GM12878 (cell line): ENCODE results near the gene ANO8. TPM values are rescaled to one million over a fixed set of nuclear protein-coding genes. Genes with fewer than 3 reads are reported as not detected.

Experiments
- BHLHE40 ChIP-seq, 2 experiments: fragments of 450-650 bp in 1 of 2; IDR thresholded peaks; 2 replicates each; pipeline ENCODE4 v1.6.1; 2011 to 2017; ENCODE audit warnings: low read depth in 2 of 2, borderline replicate concordance in 1 of 2, improper control_type of control experiment in 1 of 2, low read length in 1 of 2, mild to moderate bottlenecking in 1 of 2
- CREM ChIP-seq: IDR thresholded peaks from 2 replicates; pipeline ENCODE4 v1.6.1; 2014; ENCODE audit warnings: antibody characterized with exemption, low read depth
- CUX1 ChIP-seq: IDR thresholded peaks from 2 replicates; pipeline ENCODE4 v1.6.1; 2012; ENCODE audit warnings: improper control_type of control experiment, low read depth, low read length; ENCODE audit not compliant: insufficient replicate concordance
- EP300 ChIP-seq, 2 experiments: fragments of 150-350 bp in 1 of 2; IDR thresholded peaks; 2 replicates each; pipeline ENCODE4 v1.6.1; 2011 to 2012; ENCODE audit warnings: low read depth in 2 of 2, low read length in 2 of 2, borderline replicate concordance in 1 of 2, improper control_type of control experiment in 1 of 2, inconsistent platforms in 1 of 2; ENCODE audit not compliant: control insufficient read depth in 1 of 2
- GABPA ChIP-seq: IDR thresholded peaks from 2 replicates; pipeline ENCODE4 v1.6.1; 2014; ENCODE audit warnings: antibody characterized with exemption, low read depth, mild to moderate bottlenecking, inconsistent platforms
- KDM1A ChIP-seq: fragments of 200-600 bp; sonication (generic); IDR thresholded peaks from 2 replicates; pipeline ENCODE4 v1.6.1; 2016; ENCODE audit warnings: borderline replicate concordance
- MTA2 ChIP-seq: fragments of 450-650 bp; IDR thresholded peaks from 2 replicates; pipeline ENCODE4 v1.6.1; 2016; ENCODE audit warnings: low read depth, mild to moderate bottlenecking, moderate library complexity
- MXI1 ChIP-seq: fragments of 150-350 bp; IDR thresholded peaks from 2 replicates; pipeline ENCODE4 v1.6.1; 2011; ENCODE audit warnings: low read depth, mild to moderate bottlenecking, inconsistent platforms, low read length, improper control_type of control experiment
- NFIC ChIP-seq: IDR thresholded peaks from 2 replicates; pipeline ENCODE4 v1.6.1; 2012; ENCODE audit warnings: low read depth, mild to moderate bottlenecking, inconsistent platforms, low read length, moderate library complexity
- PAX5 ChIP-seq: IDR thresholded peaks from 2 replicates; pipeline ENCODE4 v1.6.1; 2011; ENCODE audit warnings: low read depth, low read length, borderline replicate concordance
- PKNOX1 ChIP-seq: fragments of 450-650 bp; IDR thresholded peaks from 2 replicates; pipeline ENCODE4 v1.6.1; 2016; ENCODE audit warnings: mild to moderate bottlenecking
- RB1 ChIP-seq: fragments of 450-650 bp; formaldehyde crosslinking; IDR thresholded peaks from 2 replicates; pipeline ENCODE4 v1.6.1; 2017; ENCODE audit warnings: mild to moderate bottlenecking, borderline replicate concordance
- SIX5 ChIP-seq: IDR thresholded peaks from 2 replicates; pipeline ENCODE4 v1.6.1; 2011; ENCODE audit warnings: mild to moderate bottlenecking, low read depth, low read length, moderate library complexity; ENCODE audit not compliant: severe bottlenecking
- TAF1 ChIP-seq: IDR thresholded peaks from 2 replicates; pipeline ENCODE4 v1.6.1; 2011; ENCODE audit warnings: mild to moderate bottlenecking, low read depth, low read length, borderline replicate concordance
- ZZZ3 ChIP-seq: IDR thresholded peaks from 2 replicates; pipeline ENCODE4 v1.6.1; 2011; ENCODE audit warnings: low read depth; ENCODE audit not compliant: control insufficient read depth, insufficient read length
- polyA plus RNA-seq, 11 experiments: library from polyadenylated mRNA; depleted of rRNA in 4 of 11; unstranded in 6 of 11; stranded (reverse) in 5 of 11; fragments of >200 nt; fragmentation: Nextera tagmentation in 4 of 11; fragmentation: Illumina TruSeq in 1 of 11; extraction: Ambion mirVana in 4 of 11; extraction: Trizol in 1 of 11; gene quantifications; 1 replicate in 1 of 11; 2 replicates in 10 of 11; pipeline versions ENCODE4 v1.2.1 to v1.2.3, GENCODE V29; 2011 to 2016; ENCODE audit warnings: inconsistent platforms in 2 of 11, missing spikeins in 2 of 11, low read depth in 1 of 11
- total RNA-seq, 4 experiments: library from RNA; depleted of rRNA in 3 of 4; stranded (reverse); fragments of >200 nt in 3 of 4; fragmentation: Illumina TruSeq in 1 of 4; extraction: Trizol in 1 of 4; gene quantifications; 2 replicates each; pipeline versions ENCODE4 v1.2.1 to v1.2.3, GENCODE V29; 2013 to 2021
- TF ChIP-seq, protein P1 (sequence below): fragments of 450-650 bp; formaldehyde crosslinking; IDR thresholded peaks from 2 replicates; pipeline ENCODE4 v1.4.0; 2020; ENCODE audit warnings: mild to moderate bottlenecking, moderate library complexity
- TF ChIP-seq, protein P2 (sequence below): IDR thresholded peaks from 2 replicates; pipeline ENCODE4 v1.6.1; 2011; ENCODE audit warnings: mild to moderate bottlenecking, low read depth, low read length, moderate library complexity; ENCODE audit not compliant: insufficient replicate concordance

Gene ANO8
- total and polyA plus RNA-seq, 10 of the 15 experiments (the other 5 are each of a cell fraction or from before 2014, with no cell fraction given) = 0.04 to 6.7 (median 1.1) TPM

- TF ChIP-seq, protein P1, sequence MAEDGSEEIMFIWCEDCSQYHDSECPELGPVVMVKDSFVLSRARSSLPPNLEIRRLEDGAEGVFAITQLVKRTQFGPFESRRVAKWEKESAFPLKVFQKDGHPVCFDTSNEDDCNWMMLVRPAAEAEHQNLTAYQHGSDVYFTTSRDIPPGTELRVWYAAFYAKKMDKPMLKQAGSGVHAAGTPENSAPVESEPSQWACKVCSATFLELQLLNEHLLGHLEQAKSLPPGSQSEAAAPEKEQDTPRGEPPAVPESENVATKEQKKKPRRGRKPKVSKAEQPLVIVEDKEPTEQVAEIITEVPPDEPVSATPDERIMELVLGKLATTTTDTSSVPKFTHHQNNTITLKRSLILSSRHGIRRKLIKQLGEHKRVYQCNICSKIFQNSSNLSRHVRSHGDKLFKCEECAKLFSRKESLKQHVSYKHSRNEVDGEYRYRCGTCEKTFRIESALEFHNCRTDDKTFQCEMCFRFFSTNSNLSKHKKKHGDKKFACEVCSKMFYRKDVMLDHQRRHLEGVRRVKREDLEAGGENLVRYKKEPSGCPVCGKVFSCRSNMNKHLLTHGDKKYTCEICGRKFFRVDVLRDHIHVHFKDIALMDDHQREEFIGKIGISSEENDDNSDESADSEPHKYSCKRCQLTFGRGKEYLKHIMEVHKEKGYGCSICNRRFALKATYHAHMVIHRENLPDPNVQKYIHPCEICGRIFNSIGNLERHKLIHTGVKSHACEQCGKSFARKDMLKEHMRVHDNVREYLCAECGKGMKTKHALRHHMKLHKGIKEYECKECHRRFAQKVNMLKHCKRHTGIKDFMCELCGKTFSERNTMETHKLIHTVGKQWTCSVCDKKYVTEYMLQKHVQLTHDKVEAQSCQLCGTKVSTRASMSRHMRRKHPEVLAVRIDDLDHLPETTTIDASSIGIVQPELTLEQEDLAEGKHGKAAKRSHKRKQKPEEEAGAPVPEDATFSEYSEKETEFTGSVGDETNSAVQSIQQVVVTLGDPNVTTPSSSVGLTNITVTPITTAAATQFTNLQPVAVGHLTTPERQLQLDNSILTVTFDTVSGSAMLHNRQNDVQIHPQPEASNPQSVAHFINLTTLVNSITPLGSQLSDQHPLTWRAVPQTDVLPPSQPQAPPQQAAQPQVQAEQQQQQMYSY (CRISPR knock-in tag) = no peak
- TF ChIP-seq TAF1 (peak; percentile 60; the same call in 1 of the 2 replicates), CUX1 (no peak), PAX5 (peak; percentile 20; the same call in 1 of the 2 replicates), EP300 (IDR thresholded peaks at IDR 0.05; ENCODE audit: borderline replicate concordance in 1 of 2, control insufficient read depth in 1 of 2, low read depth in 2 of 2, low read length in 2 of 2) (no peak), NFIC (no peak; the same call in 1 of the 2 replicates), MTA2 (peak; percentile 23), PKNOX1 (peak; percentile 67), CREM (peak; percentile 83), ZZZ3 (no peak), BHLHE40 (IDR thresholded peaks at IDR 0.05; ENCODE audit: borderline replicate concordance in 1 of 2, low read depth in 2 of 2, low read length in 1 of 2) (0 out of 4 replicates have a peak, but pooled peaks have one; percentile 7 to 60), SIX5 (peak; percentile 73), RB1 (peak; percentile 94; the same call in 1 of the 2 replicates), KDM1A (no peak), MXI1 (peak; percentile 41), GABPA (peak; percentile 93)
- TF ChIP-seq, protein P2, sequence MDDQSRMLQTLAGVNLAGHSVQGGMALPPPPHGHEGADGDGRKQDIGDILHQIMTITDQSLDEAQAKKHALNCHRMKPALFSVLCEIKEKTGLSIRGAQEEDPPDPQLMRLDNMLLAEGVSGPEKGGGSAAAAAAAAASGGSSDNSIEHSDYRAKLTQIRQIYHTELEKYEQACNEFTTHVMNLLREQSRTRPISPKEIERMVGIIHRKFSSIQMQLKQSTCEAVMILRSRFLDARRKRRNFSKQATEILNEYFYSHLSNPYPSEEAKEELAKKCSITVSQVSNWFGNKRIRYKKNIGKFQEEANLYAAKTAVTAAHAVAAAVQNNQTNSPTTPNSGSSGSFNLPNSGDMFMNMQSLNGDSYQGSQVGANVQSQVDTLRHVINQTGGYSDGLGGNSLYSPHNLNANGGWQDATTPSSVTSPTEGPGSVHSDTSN = peak; percentile 16
These were observed 2.4 kb upstream of the ANO8 start, which contains the start of gene GTPBP3 (continued) for GRCh38 chr19:17336872-17337674.
